ENCODE measurements around the gene IGF1R.

Gene IGF1R

GRCh38 chr15:98794211-98794610 lies 145.9 kb downstream of the IGF1R start:
- DNase-seq (ENCODE audit: low read depth in 2 of 3, low spot score in 1 of 3), result no peak

GRCh38 chr15:98794748-98795147 lies 146.4 kb downstream of the IGF1R start:
- DNase-seq (ENCODE audit: low read depth in 2 of 3, low spot score in 1 of 3), result no peak

- DNase-seq (ENCODE audit: low read depth in 2 of 3, low spot score in 1 of 3), result no peak
Observed at GRCh38 chr15:98795980-98796379, 147.6 kb downstream of the IGF1R start.

GRCh38 chr15:98796685-98797357 lies 148.5 kb downstream of the IGF1R start:
- no peak for DNase-seq (ENCODE audit: low read depth in 2 of 3, low spot score in 1 of 3)

- DNase-seq (ENCODE audit: low read depth in 2 of 3, low spot score in 1 of 3), result no peak
Observed at GRCh38 chr15:98798375-98798893, 150.1 kb downstream of the IGF1R start.

- DNase-seq (ENCODE audit: low read depth in 2 of 3, low spot score in 1 of 3), result no peak
Observed at GRCh38 chr15:98799461-98800390, 151.4 kb downstream of the IGF1R start.

- DNase-seq (ENCODE audit: low read depth in 2 of 3, low spot score in 1 of 3), result no peak
Observed at GRCh38 chr15:98800437-98801233, 152.3 kb downstream of the IGF1R start.

GRCh38 chr15:98801234-98801561 lies 152.9 kb downstream of the IGF1R start:
- no peak for DNase-seq (ENCODE audit: low read depth in 2 of 3, low spot score in 1 of 3)

- DNase-seq (ENCODE audit: low read depth in 2 of 3, low spot score in 1 of 3), result no peak
Observed at GRCh38 chr15:98802187-98802586, 153.8 kb downstream of the IGF1R start.

- no peak for DNase-seq (ENCODE audit: low read depth in 2 of 3, low spot score in 1 of 3)
Observed at GRCh38 chr15:98803228-98804056, 155.1 kb downstream of the IGF1R start.

- no peak for DNase-seq (ENCODE audit: low read depth in 2 of 3, low spot score in 1 of 3)
Observed at GRCh38 chr15:98804057-98804380, 155.7 kb downstream of the IGF1R start.

- no peak for DNase-seq (ENCODE audit: low read depth in 2 of 3, low spot score in 1 of 3)
Observed at GRCh38 chr15:98805434-98806274, 157.3 kb downstream of the IGF1R start.

GRCh38 chr15:98806275-98806895 lies 158.0 kb downstream of the IGF1R start:
- no peak for DNase-seq (ENCODE audit: low read depth in 2 of 3, low spot score in 1 of 3)

GRCh38 chr15:98807262-98807661 lies 158.9 kb downstream of the IGF1R start:
- no peak for DNase-seq (ENCODE audit: low read depth in 2 of 3, low spot score in 1 of 3)

GRCh38 chr15:98809273-98809672 lies 160.9 kb downstream of the IGF1R start:
- no peak for DNase-seq (ENCODE audit: low read depth in 2 of 3, low spot score in 1 of 3)

GRCh38 chr15:98812716-98813446 lies 164.5 kb downstream of the IGF1R start:
- DNase-seq (ENCODE audit: low read depth in 2 of 3, low spot score in 1 of 3), result no peak

- DNase-seq (ENCODE audit: low read depth in 2 of 3, low spot score in 1 of 3), result no peak
Observed at GRCh38 chr15:98813951-98814350, 165.6 kb downstream of the IGF1R start.

GRCh38 chr15:98815207-98815606 lies 166.9 kb downstream of the IGF1R start:
- DNase-seq (ENCODE audit: low read depth in 2 of 3, low spot score in 1 of 3), result no peak

- no peak for DNase-seq (ENCODE audit: low read depth in 2 of 3, low spot score in 1 of 3)
Observed at GRCh38 chr15:98817745-98818144, 169.4 kb downstream of the IGF1R start.

All from stimulated activated CD4-positive, alpha-beta T cell treated with anti-CD3 and anti-CD28 coated beads, Interleukin-12 subunit alpha, Interleukin-12 subunit beta, amount 100 ng/mL, for 48 hours (primary cell).